Measurements from ENCODE around the gene FNBP1.

The FNBP1 gene

GRCh38 chr9:130017076-130017475, 25.9 kb downstream of the FNBP1 start:
- no peak for TF ChIP-seq ZNF777 (tag by site-specific recombination; IDR thresholded peaks at IDR 0.05; ENCODE audit: borderline replicate concordance)
- peak; percentile 58; the same call in 1 of the 2 replicates for TF ChIP-seq FEZF1 (tag by site-specific recombination; IDR thresholded peaks at IDR 0.05)
- TF ChIP-seq, protein P1, sequence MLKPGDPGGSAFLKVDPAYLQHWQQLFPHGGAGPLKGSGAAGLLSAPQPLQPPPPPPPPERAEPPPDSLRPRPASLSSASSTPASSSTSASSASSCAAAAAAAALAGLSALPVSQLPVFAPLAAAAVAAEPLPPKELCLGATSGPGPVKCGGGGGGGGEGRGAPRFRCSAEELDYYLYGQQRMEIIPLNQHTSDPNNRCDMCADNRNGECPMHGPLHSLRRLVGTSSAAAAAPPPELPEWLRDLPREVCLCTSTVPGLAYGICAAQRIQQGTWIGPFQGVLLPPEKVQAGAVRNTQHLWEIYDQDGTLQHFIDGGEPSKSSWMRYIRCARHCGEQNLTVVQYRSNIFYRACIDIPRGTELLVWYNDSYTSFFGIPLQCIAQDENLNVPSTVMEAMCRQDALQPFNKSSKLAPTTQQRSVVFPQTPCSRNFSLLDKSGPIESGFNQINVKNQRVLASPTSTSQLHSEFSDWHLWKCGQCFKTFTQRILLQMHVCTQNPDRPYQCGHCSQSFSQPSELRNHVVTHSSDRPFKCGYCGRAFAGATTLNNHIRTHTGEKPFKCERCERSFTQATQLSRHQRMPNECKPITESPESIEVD (tag by site-specific recombination; IDR thresholded peaks at IDR 0.05): peak; percentile 77
- no peak for TF ChIP-seq ZNF404 (tag by site-specific recombination; IDR thresholded peaks at IDR 0.05)
- no peak overlapping the region for H3K4me3 ChIP-seq (ENCODE audit: low read depth, low read length)
- no peak overlapping the region for H3K27ac ChIP-seq (ENCODE audit: extremely low read depth, low read depth, low read length)
- ChIA-PET CTCF (interaction anchor here (0.5 to 0.9 kb wide), 4 partner anchors 9 to 56 kb away, joined by 3 to 5 read pairs (median 3); no protein-coding TSS in a partner anchor), POLR2A (no interaction called here)
- no peaks in the 10 kb centered on the region for H3K36me3 ChIP-seq (ENCODE audit: control insufficient read depth in 2 of 2, insufficient read depth in 1 of 2, low read length in 2 of 2)
- no peaks in the 10 kb centered on the region for H3K4me1 ChIP-seq (ENCODE audit: control insufficient read depth, insufficient read depth, low read length)
- H3K9me3 ChIP-seq (ENCODE audit: control insufficient read depth, insufficient read depth, low read depth, low read length): no peaks in the 10 kb centered on the region

DNA sequence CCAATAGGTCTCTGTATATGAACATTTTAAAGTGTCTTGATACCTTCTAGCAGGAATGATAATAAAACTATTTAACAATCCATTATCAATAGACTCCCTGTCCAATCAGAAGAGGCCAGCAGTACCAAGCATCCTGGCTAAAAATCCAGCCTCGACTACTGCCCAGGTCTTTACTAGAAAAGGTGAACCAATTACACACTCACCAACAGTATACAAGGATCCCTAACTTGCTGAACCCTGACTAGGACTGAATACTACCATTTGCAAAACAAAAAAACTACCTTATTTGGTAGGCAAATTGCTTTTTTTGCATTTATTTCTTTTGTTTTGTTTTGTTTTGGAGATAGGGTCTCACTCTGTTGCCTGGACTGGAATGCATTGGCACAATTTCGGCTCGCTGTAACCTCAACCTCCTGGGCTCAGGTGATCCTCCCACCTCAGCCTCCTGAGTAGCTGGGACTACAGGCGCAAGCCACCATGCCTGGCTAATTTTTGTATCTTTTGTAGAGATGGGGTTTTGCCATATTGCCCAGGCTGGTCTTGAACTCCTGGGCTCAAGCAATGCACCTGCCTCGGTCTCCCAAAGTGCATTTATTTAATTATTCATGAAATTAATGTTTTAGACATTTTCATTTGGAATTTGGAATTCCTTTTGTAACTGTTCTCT, 27.5 kb downstream of the FNBP1 start:
- Histone ChIP-seq H3K9me3 (ENCODE audit: control insufficient read depth, insufficient read depth, low read depth, low read length) (no peaks in the 10 kb centered on the region), H3K27ac (ENCODE audit: extremely low read depth, low read depth, low read length) (no peak overlapping the region), H3K4me3 (ENCODE audit: low read depth, low read length) (no peak overlapping the region), H3K36me3 (ENCODE audit: control insufficient read depth in 2 of 2, insufficient read depth in 1 of 2, low read length in 2 of 2) (no peaks in the 10 kb centered on the region), H3K4me1 (ENCODE audit: control insufficient read depth, insufficient read depth, low read length) (no peaks in the 10 kb centered on the region)
- TF ChIP-seq, protein P2, sequence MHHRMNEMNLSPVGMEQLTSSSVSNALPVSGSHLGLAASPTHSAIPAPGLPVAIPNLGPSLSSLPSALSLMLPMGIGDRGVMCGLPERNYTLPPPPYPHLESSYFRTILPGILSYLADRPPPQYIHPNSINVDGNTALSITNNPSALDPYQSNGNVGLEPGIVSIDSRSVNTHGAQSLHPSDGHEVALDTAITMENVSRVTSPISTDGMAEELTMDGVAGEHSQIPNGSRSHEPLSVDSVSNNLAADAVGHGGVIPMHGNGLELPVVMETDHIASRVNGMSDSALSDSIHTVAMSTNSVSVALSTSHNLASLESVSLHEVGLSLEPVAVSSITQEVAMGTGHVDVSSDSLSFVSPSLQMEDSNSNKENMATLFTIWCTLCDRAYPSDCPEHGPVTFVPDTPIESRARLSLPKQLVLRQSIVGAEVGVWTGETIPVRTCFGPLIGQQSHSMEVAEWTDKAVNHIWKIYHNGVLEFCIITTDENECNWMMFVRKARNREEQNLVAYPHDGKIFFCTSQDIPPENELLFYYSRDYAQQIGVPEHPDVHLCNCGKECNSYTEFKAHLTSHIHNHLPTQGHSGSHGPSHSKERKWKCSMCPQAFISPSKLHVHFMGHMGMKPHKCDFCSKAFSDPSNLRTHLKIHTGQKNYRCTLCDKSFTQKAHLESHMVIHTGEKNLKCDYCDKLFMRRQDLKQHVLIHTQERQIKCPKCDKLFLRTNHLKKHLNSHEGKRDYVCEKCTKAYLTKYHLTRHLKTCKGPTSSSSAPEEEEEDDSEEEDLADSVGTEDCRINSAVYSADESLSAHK (tag by site-specific recombination; IDR thresholded peaks at IDR 0.05): no peak
- TF ChIP-seq ZNF114 (tag by site-specific recombination; IDR thresholded peaks at IDR 0.05): no peak
- peak; percentile 37; the same call in 1 of the 2 replicates for TF ChIP-seq ZNF660 (tag by site-specific recombination; IDR thresholded peaks at IDR 0.05)
- TF ChIP-seq ZNF571 (tag by site-specific recombination; IDR thresholded peaks at IDR 0.05): no peak
- ChIA-PET POLR2A (no interaction called here), CTCF (no interaction called here)

DNA sequence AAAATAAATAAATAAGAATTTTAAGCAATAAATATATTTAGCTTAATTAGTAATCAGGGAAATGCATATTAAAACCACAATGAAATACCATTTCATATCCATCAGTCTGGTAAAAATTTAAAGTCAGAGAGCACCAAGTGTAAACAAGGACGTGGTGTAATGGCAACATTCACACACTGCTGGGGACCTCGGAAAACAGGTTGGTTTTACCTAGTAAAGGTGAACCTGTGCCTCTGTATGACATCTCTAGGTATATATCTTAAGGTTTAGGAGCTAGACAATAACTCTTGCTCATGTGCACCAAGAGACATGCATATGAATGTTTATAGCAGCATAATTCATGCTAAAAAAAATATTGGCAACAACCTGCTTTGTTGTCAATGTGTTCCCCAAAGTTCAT, 29.7 kb downstream of the FNBP1 start:
- H3K36me3 ChIP-seq (ENCODE audit: control insufficient read depth in 2 of 2, insufficient read depth in 1 of 2, low read length in 2 of 2): no peaks in the 10 kb centered on the region
- H3K27ac ChIP-seq (ENCODE audit: extremely low read depth, low read depth, low read length): no peak overlapping the region
- POLR2A ChIA-PET: no interaction called here
- no peaks in the 10 kb centered on the region for H3K4me1 ChIP-seq (ENCODE audit: control insufficient read depth, insufficient read depth, low read length)
- CTCF ChIA-PET: no interaction called here
- H3K4me3 ChIP-seq (ENCODE audit: low read depth, low read length): no peak overlapping the region
- H3K9me3 ChIP-seq (ENCODE audit: control insufficient read depth, insufficient read depth, low read depth, low read length): no peaks in the 10 kb centered on the region
- no peak for TF ChIP-seq GLIS2 (tag by site-specific recombination; IDR thresholded peaks at IDR 0.05)
- no peak for TF ChIP-seq ZNF560 (tag by site-specific recombination; IDR thresholded peaks at IDR 0.05; ENCODE audit: borderline replicate concordance)
- TF ChIP-seq IKZF3 (tag by site-specific recombination; IDR thresholded peaks at IDR 0.05): no peak
- no peak for TF ChIP-seq SP2 (tag by site-specific recombination; IDR thresholded peaks at IDR 0.05)
- no peak for TF ChIP-seq REST (tag by site-specific recombination; IDR thresholded peaks at IDR 0.05)
- TF ChIP-seq, protein P3, sequence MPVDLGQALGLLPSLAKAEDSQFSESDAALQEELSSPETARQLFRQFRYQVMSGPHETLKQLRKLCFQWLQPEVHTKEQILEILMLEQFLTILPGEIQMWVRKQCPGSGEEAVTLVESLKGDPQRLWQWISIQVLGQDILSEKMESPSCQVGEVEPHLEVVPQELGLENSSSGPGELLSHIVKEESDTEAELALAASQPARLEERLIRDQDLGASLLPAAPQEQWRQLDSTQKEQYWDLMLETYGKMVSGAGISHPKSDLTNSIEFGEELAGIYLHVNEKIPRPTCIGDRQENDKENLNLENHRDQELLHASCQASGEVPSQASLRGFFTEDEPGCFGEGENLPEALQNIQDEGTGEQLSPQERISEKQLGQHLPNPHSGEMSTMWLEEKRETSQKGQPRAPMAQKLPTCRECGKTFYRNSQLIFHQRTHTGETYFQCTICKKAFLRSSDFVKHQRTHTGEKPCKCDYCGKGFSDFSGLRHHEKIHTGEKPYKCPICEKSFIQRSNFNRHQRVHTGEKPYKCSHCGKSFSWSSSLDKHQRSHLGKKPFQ (tag by site-specific recombination; IDR thresholded peaks at IDR 0.05): no peak
- TF ChIP-seq ZBTB48 (tag by site-specific recombination; IDR thresholded peaks at IDR 0.05): no peak
- no peak for TF ChIP-seq ZNF776 (tag by site-specific recombination; IDR thresholded peaks at IDR 0.05; ENCODE audit: borderline replicate concordance)
- TF ChIP-seq FEZF1 (tag by site-specific recombination; IDR thresholded peaks at IDR 0.05): no peak
- no peak for TF ChIP-seq ZNF169 (tag by site-specific recombination; IDR thresholded peaks at IDR 0.05)
- no peak for TF ChIP-seq MZF1 (tag by site-specific recombination; IDR thresholded peaks at IDR 0.05; ENCODE audit: borderline replicate concordance)
